HepG2 (cell line): Measurements from ENCODE around the gene CBL. TPM values are rescaled to one million over a fixed set of nuclear protein-coding genes. Genes with fewer than 3 reads are reported as not detected.

Source experiments
- AKNA ChIP-seq: sonication (generic); formaldehyde crosslinking; IDR thresholded peaks from 2 replicates; pipeline ENCODE4 v1.4.0; 2020; ENCODE audit warnings: missing genetic modification reagents, borderline replicate concordance
- CAMTA2 ChIP-seq: sonication (generic); formaldehyde crosslinking; IDR thresholded peaks from 2 replicates; pipeline ENCODE4 v1.4.0; 2020; ENCODE audit warnings: mild to moderate bottlenecking, missing genetic modification reagents, borderline replicate concordance
- CBX5 ChIP-seq: sonication (generic); formaldehyde crosslinking; IDR thresholded peaks from 2 replicates; pipeline ENCODE4 v1.4.0; 2020; ENCODE audit warnings: missing genetic modification reagents, borderline replicate concordance
- JARID2 ChIP-seq: sonication (generic); formaldehyde crosslinking; IDR thresholded peaks from 2 replicates; pipeline ENCODE4 v1.8.1; 2023; ENCODE audit warnings: missing genetic modification reagents, inconsistent platforms; ENCODE audit not compliant: insufficient replicate concordance
- MEIS1 ChIP-seq: sonication (generic); formaldehyde crosslinking; IDR thresholded peaks from 2 replicates; pipeline ENCODE4 v1.9.0; 2021; ENCODE audit warnings: mild to moderate bottlenecking, missing genetic modification reagents, moderate library complexity, borderline replicate concordance
- MEIS2 ChIP-seq: sonication (generic); formaldehyde crosslinking; IDR thresholded peaks from 2 replicates; pipeline ENCODE4 v1.9.0; 2021; ENCODE audit warnings: mild to moderate bottlenecking, missing genetic modification reagents
- MTF2 ChIP-seq: sonication (generic); formaldehyde crosslinking; IDR thresholded peaks from 2 replicates; pipeline ENCODE4 v1.5.0; 2020; ENCODE audit warnings: missing genetic modification reagents, borderline replicate concordance
- PAXIP1 ChIP-seq: sonication (generic); formaldehyde crosslinking; conservative IDR thresholded peaks from 2 replicates; pipeline ENCODE4 v1.4.0; 2020; ENCODE audit warnings: mild to moderate bottlenecking, missing genetic modification reagents, moderate library complexity
- PBX3 ChIP-seq: sonication (generic); formaldehyde crosslinking; IDR thresholded peaks from 2 replicates; pipeline ENCODE4 v1.8.1; 2023; ENCODE audit warnings: missing genetic modification reagents, inconsistent platforms, borderline replicate concordance
- RORA ChIP-seq: sonication (generic); formaldehyde crosslinking; IDR thresholded peaks from 2 replicates; pipeline ENCODE4 v1.5.0; 2020; ENCODE audit warnings: mild to moderate bottlenecking, missing genetic modification reagents, moderate library complexity
- SP2 ChIP-seq: sonication (generic); formaldehyde crosslinking; IDR thresholded peaks from 2 replicates; pipeline ENCODE4 v1.5.1; 2020; ENCODE audit warnings: mild to moderate bottlenecking, missing genetic modification reagents
- ZFP36 ChIP-seq: fragments of 150-350 bp; IDR thresholded peaks from 2 replicates; pipeline ENCODE4 v1.6.1; 2018; ENCODE audit warnings: borderline replicate concordance, low read length, low read depth; ENCODE audit not compliant: partially characterized antibody
- ZNF124 ChIP-seq: sonication (generic); formaldehyde crosslinking; IDR thresholded peaks from 2 replicates; pipeline ENCODE4 v1.4.0; 2020; ENCODE audit warnings: missing genetic modification reagents
- ZNF224 ChIP-seq: sonication (generic); formaldehyde crosslinking; IDR thresholded peaks from 2 replicates; pipeline ENCODE4 v1.5.0; 2020; ENCODE audit warnings: mild to moderate bottlenecking, missing genetic modification reagents
- ZNF225 ChIP-seq: sonication (generic); formaldehyde crosslinking; IDR thresholded peaks from 2 replicates; pipeline ENCODE4 v1.4.0; 2020; ENCODE audit warnings: mild to moderate bottlenecking, missing genetic modification reagents
- ZNF282 ChIP-seq: fragments of 450-650 bp; IDR thresholded peaks from 2 replicates; pipeline ENCODE4 v1.6.1; 2018; ENCODE audit not compliant: partially characterized antibody
- ZNF430 ChIP-seq: sonication (generic); formaldehyde crosslinking; IDR thresholded peaks from 2 replicates; pipeline ENCODE4 v1.9.0; 2021; ENCODE audit warnings: mild to moderate bottlenecking, missing genetic modification reagents
- ZNF530 ChIP-seq: sonication (generic); formaldehyde crosslinking; IDR thresholded peaks from 2 replicates; pipeline ENCODE4 v1.5.0; 2020; ENCODE audit warnings: low read depth, mild to moderate bottlenecking, missing genetic modification reagents
- ZNF746 ChIP-seq: sonication (generic); formaldehyde crosslinking; IDR thresholded peaks from 2 replicates; pipeline ENCODE4 v1.8.0; 2022; ENCODE audit warnings: mild to moderate bottlenecking, missing genetic modification reagents
- ZSCAN30 ChIP-seq: sonication (generic); formaldehyde crosslinking; IDR thresholded peaks from 2 replicates; pipeline ENCODE4 v1.5.0; 2020; ENCODE audit warnings: mild to moderate bottlenecking, missing genetic modification reagents
- polyA plus RNA-seq, 8 experiments: library from polyadenylated mRNA; depleted of rRNA in 3 of 8; stranded (reverse) in 7 of 8; unstranded in 1 of 8; fragments of >200 nt; fragmentation: Illumina TruSeq in 4 of 8; extraction: Trizol in 4 of 8; gene quantifications; 2 replicates each; pipeline versions ENCODE4 v1.2.1 to v1.2.3, GENCODE V29; 2011 to 2016; ENCODE audit warnings: low read depth in 4 of 8, missing spikeins in 1 of 8, mixed read lengths in 1 of 8; ENCODE audit not compliant: insufficient read depth in 1 of 8
- total RNA-seq, 5 experiments: library from RNA; depleted of rRNA; stranded (reverse); fragments of >200 nt; fragmentation: Illumina TruSeq; extraction: Trizol; gene quantifications; 2 replicates each; pipeline ENCODE4 v1.2.3, GENCODE V29; 2016; ENCODE audit warnings: low read depth in 1 of 5

CBL gene
- total and polyA plus RNA-seq, 2 of the 13 experiments (the other 11 are each of a cell fraction or from before 2014, with no cell fraction given): 6.6 to 7.4 TPM

GRCh38 chr11:119168471-119169281 is 37.5 kb upstream of the CBL start, which contains the start of gene NLRX1 (continued):
- TF ChIP-seq ZNF746 (CRISPR knock-in tag) (0 out of 2 replicates have a peak, but pooled peaks have one; percentile 21), ZSCAN30 (CRISPR knock-in tag) (no peak), ZNF430 (CRISPR knock-in tag) (0 out of 2 replicates have a peak, but pooled peaks have one; percentile 65), MEIS2 (CRISPR knock-in tag) (peak; percentile 70), ZFP36 (no peak), ZNF225 (0 out of 2 replicates have a peak, but pooled peaks have one; percentile 9), RORA (CRISPR knock-in tag) (no peak), ZNF224 (CRISPR knock-in tag) (no peak), SP2 (CRISPR knock-in tag) (no peak; the same call in 1 of the 2 replicates), MEIS1 (CRISPR knock-in tag) (no peak), ZNF530 (CRISPR knock-in tag) (no peak), JARID2 (CRISPR knock-in tag) (no peak), MTF2 (CRISPR knock-in tag) (peak; percentile 76; the same call in 1 of the 2 replicates), ZNF124 (CRISPR knock-in tag) (no peak), AKNA (no peak), CBX5 (no peak; the same call in 1 of the 2 replicates), CAMTA2 (CRISPR knock-in tag) (peak; percentile 57; the same call in 1 of the 2 replicates), ZNF282 (no peak), PBX3 (CRISPR knock-in tag) (no peak), PAXIP1 (CRISPR knock-in tag) (no peak; the same call in 1 of the 2 replicates)
